ENCODE results near the gene TMEM255B.

DNA sequence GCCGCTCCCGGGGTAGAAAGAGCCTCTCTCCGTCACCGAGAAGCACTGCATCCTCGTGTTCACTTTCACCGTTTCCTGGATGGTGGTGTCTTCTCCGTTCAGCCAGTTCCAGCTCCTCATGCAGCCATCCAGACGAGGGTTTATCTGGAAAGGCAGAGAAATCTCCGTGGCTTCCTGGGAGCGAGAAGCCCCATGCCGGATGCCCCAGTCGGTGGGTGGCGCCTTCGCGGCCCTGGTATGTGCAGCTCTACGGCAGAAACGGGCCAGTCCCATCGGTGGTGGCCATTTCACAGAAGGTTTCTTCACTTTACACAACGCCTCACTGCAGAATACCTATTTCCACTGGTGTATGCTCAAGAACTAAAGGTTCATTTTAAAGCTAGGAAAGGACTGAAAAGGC lies 68.0 kb downstream of the TMEM255B start:
- TF ChIP-seq, protein P1, sequence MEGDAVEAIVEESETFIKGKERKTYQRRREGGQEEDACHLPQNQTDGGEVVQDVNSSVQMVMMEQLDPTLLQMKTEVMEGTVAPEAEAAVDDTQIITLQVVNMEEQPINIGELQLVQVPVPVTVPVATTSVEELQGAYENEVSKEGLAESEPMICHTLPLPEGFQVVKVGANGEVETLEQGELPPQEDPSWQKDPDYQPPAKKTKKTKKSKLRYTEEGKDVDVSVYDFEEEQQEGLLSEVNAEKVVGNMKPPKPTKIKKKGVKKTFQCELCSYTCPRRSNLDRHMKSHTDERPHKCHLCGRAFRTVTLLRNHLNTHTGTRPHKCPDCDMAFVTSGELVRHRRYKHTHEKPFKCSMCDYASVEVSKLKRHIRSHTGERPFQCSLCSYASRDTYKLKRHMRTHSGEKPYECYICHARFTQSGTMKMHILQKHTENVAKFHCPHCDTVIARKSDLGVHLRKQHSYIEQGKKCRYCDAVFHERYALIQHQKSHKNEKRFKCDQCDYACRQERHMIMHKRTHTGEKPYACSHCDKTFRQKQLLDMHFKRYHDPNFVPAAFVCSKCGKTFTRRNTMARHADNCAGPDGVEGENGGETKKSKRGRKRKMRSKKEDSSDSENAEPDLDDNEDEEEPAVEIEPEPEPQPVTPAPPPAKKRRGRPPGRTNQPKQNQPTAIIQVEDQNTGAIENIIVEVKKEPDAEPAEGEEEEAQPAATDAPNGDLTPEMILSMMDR (IDR thresholded peaks at IDR 0.05; ENCODE audit: low read length), result no peak
- TF ChIP-seq EZH2 (optimal IDR thresholded peaks at IDR 0.05; ENCODE audit: low read depth, low read length), result no peak
